ENCODE data around the gene LRMDA. TPM values are rescaled to one million over a fixed set of nuclear protein-coding genes. Genes with fewer than 3 reads are reported as not detected.
"Not testable (repeated sequence)": the region's sequence is repeated elsewhere in the genome, so short reads cannot be mapped to it uniquely, and the experiment has no call there.

LRMDA gene
- total RNA-seq, 1 donor from 2014 or later, result 29.9 TPM

DNA sequence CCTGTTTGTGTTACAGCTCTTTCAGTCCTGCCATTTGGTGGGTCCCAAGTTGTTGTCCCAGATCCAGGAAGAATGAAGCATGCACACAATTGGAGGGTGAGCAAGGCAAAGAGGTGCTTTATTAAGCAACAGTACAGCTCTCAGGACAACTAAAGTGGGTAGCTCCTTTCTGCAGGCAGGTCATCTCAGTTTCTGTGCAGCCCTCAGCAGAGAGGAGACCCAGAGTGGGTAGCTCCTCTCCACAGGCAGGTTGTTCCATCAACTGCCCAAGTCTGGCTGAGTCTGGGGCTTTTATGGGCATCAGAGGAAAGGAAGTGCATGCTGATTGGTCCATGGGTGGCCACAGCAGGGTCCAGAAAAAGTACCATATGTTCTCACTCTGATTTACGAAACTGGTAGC lies 624.5 kb downstream of the LRMDA start:
- Histone ChIP-seq H3K4me1 (no peaks in the 10 kb centered on the region), H3K9me3 (peaks cover 5% of the 10 kb centered on the region), H3K27ac (no peak overlapping the region), H3K4me3 (no peak overlapping the region), H3K27me3 (ENCODE audit: low read depth) (no peaks in the 10 kb centered on the region), H3K36me3 (no peaks in the 10 kb centered on the region)
- no peak for DNase-seq
- no peak for ATAC-seq
- TF ChIP-seq, protein P1, sequence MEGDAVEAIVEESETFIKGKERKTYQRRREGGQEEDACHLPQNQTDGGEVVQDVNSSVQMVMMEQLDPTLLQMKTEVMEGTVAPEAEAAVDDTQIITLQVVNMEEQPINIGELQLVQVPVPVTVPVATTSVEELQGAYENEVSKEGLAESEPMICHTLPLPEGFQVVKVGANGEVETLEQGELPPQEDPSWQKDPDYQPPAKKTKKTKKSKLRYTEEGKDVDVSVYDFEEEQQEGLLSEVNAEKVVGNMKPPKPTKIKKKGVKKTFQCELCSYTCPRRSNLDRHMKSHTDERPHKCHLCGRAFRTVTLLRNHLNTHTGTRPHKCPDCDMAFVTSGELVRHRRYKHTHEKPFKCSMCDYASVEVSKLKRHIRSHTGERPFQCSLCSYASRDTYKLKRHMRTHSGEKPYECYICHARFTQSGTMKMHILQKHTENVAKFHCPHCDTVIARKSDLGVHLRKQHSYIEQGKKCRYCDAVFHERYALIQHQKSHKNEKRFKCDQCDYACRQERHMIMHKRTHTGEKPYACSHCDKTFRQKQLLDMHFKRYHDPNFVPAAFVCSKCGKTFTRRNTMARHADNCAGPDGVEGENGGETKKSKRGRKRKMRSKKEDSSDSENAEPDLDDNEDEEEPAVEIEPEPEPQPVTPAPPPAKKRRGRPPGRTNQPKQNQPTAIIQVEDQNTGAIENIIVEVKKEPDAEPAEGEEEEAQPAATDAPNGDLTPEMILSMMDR (IDR thresholded peaks at IDR 0.05), result no peak
- intact Hi-C loops (cut with DNase I), result no loop called here

DNA sequence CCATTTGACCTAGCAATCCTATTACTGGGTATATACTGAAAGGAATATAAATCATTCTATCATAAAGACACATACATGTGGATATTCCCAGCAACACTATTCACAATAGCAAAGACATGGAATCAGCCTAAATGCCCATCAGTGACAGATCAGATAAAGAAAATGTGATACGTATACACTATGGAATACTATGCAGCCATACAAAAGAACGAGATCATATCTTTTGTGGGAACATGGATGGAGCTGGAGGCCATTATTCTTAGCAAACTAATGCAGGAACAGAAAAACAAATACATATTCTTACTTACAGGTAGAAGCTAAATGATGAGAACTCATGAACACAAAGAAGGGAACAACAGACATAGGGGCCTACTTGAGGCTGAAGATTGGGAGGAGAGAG lies 629.6 kb downstream of the LRMDA start:
- H3K4me3 ChIP-seq; intact Hi-C loops (cut with DNase I); ATAC-seq; H3K36me3 ChIP-seq; H3K4me1 ChIP-seq; H3K27ac ChIP-seq; H3K9me3 ChIP-seq; H3K27me3 ChIP-seq (ENCODE audit: low read depth); DNase-seq: not testable (repeated sequence)

DNA sequence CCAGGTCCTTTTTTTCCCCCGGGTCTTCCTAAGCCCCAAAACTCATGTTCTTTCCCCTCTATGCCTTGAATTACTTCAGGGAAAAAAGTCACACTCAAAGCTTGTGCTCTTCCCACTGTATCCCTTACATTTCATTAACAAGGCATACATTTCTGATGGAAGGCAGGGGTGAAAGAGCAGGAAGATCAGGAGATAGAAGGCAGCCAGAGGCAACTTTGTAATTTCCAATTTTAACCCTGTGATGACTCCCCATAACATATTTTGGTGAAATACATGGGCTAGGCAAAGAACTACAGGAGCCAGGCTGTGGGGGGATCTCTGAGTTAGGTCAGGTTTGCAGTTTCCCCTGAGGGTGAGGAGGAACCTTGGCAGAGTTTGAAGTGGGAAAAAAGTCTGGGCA lies 635.0 kb downstream of the LRMDA start:
- H3K9me3 ChIP-seq, result no peaks in the 10 kb centered on the region
- no peaks in the 10 kb centered on the region for H3K27me3 ChIP-seq (ENCODE audit: low read depth)
- TF ChIP-seq, protein P1 (IDR thresholded peaks at IDR 0.05), result no peak
- no peaks in the 10 kb centered on the region for H3K4me1 ChIP-seq
- DNase-seq, result no peak
- no peak for ATAC-seq
- intact Hi-C loops (cut with DNase I), result no loop called here
- no peaks in the 10 kb centered on the region for H3K36me3 ChIP-seq
- H3K4me3 ChIP-seq, result no peak overlapping the region
- no peak overlapping the region for H3K27ac ChIP-seq

DNA sequence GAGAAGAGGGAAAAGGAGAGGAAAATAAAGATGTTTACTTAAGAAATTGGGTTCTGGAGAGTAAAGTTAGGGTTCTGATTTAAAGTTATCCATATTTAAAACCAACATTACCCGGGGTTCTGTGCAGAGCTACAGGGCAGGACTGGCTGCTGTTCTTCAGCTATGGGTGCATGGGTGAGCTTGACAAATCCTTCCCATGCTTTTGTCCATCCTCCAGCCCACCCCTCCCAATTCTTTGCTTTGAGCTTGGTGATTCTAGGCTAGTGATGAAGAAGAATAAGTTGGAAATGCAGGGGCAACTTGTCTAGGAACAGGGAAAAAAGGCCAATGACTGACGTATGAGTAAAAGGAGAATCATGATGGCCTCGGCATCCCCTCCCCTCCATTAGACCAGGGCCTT lies 636.0 kb downstream of the LRMDA start:
- TF ChIP-seq, protein P1 (IDR thresholded peaks at IDR 0.05), result no peak
- Histone ChIP-seq H3K4me3 (no peak overlapping the region), H3K4me1 (no peaks in the 10 kb centered on the region), H3K27ac (no peak overlapping the region), H3K9me3 (no peaks in the 10 kb centered on the region), H3K27me3 (ENCODE audit: low read depth) (no peaks in the 10 kb centered on the region), H3K36me3 (no peaks in the 10 kb centered on the region)
- intact Hi-C loops (cut with DNase I), result no loop called here
- ATAC-seq (no peak), DNase-seq (no peak)

DNA sequence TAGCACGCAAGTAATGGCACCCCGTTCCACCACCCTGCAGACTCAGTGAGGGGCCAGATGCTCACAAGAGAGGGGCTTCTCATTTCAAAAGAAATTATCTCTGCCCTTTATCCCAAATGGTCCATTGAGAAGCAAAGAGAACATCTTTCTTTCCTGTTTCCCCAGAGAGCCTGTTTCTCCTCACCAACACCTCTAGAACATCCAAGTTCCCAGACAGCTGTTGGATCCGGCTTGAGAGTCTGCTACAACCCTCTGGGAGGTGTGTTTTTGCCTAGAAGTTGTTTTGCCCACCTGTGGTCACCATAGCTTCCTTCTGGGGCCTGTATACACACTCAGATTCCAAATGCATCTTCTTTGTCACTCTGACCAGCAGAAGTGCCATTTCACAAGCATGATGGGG lies 637.4 kb downstream of the LRMDA start:
- H3K27me3 ChIP-seq (ENCODE audit: low read depth), result no peaks in the 10 kb centered on the region
- H3K9me3 ChIP-seq, result no peaks in the 10 kb centered on the region
- H3K27ac ChIP-seq, result no peak overlapping the region
- DNase-seq (no peak), ATAC-seq (no peak)
- TF ChIP-seq, protein P1 (IDR thresholded peaks at IDR 0.05), result no peak
- H3K4me3 ChIP-seq, result no peak overlapping the region
- no peaks in the 10 kb centered on the region for H3K36me3 ChIP-seq
- intact Hi-C loops (cut with DNase I), result no loop called here
- no peaks in the 10 kb centered on the region for H3K4me1 ChIP-seq

DNA sequence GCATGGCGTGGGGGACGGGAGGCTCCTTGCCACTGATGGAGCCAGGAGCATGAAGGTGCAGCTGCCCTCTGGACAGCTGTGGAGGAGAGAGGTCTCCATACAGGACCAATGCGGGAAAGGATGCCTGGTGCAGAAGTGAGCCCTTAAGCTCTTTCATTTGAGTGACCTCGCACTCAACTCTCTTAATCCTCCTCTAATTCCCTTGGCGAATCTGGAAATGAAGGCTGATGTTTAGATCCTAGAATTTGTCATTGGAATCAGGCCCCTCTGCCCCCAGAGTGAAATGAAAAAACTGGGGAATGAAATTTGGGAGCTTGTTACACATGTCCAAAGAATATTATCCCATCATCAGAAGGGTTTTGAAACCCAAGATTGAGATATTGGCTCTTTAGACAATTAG lies 639.5 kb downstream of the LRMDA start:
- no peak overlapping the region for H3K4me3 ChIP-seq
- no peak overlapping the region for H3K27ac ChIP-seq
- no peaks in the 10 kb centered on the region for H3K36me3 ChIP-seq
- no peaks in the 10 kb centered on the region for H3K9me3 ChIP-seq
- DNase-seq (no peak), ATAC-seq (no peak)
- TF ChIP-seq, protein P1 (IDR thresholded peaks at IDR 0.05), result no peak
- intact Hi-C loops (cut with DNase I), result no loop called here
- no peaks in the 10 kb centered on the region for H3K27me3 ChIP-seq (ENCODE audit: low read depth)
- no peaks in the 10 kb centered on the region for H3K4me1 ChIP-seq
